ENCODE measurements around the gene MLXIP.

GRCh38 chr12:122035292-122035691 is 43.3 kb upstream of the MLXIP start:
- no peak for TF ChIP-seq POLR2AphosphoS5 (IDR thresholded peaks at IDR 0.05)
- no peak for TF ChIP-seq CTCF (IDR thresholded peaks at IDR 0.05)
- TF ChIP-seq POLR2A (IDR thresholded peaks at IDR 0.05): no peak
- TF ChIP-seq EP300 (IDR thresholded peaks at IDR 0.05; ENCODE audit: low read depth): no peak

Data from transverse colon (tissue), 4 donors.